ENCODE data around the gene WFDC8. TPM values are rescaled to one million over a fixed set of nuclear protein-coding genes. Genes with fewer than 3 reads are reported as not detected.

Gene WFDC8
- total and polyA plus RNA-seq, 3 donors from 2014 or later, result not detected

DNA sequence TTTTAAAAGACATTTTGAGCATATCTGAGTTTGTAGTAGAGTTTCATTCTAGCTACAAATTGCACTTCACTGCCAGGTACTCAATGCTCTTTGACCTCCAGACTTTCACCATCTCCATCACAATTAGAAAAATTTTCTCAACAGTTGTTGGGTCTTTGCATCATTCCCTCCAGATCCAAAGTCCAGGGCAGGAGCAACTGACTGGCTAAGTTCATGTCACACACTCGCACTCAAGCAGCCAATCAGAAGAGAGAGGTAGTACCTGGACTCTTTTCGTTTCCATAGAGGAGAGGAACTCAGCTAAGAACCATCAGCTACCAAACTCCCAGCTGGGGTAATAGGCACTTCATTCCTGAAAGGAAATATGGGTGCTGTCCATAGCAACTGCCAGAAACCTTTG, 72.7 kb downstream of the WFDC8 start:
- 93 to 99% methylated on average over 2 of the region's 2 CpGs for WGBS, 2 donors
- TF ChIP-seq POLR2A (IDR thresholded peaks at IDR 0.05), result no peak
- no peak for TF ChIP-seq CTCF (IDR thresholded peaks at IDR 0.05)

DNA sequence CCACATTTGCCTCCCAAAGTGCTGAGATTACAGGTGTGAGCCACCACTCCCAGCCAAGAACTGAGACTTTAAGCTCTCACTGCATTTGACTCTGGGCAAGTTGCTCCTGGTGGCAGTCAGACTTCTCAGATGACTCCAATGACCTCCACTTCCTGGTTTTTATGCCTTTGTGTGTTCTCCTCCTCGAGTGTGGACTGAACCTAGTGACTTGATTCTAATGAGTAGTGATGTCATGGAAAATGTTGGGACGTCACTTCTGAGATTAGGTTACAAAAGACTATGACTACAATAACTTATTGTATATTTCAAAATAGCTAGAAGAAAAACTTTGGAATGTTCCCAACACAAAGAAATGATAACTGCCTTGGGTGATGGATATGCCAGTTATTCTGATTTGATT, 75.7 kb downstream of the WFDC8 start:
- no peak overlapping the region for H3K27ac ChIP-seq
- WGBS, 2 donors, result 57 to 63% methylated on average over 2 of the region's 2 CpGs
- no peaks in the 10 kb centered on the region for H3K36me3 ChIP-seq (ENCODE audit: low read depth, missing control alignments)
- H3K9me3 ChIP-seq, result no peaks in the 10 kb centered on the region
- TF ChIP-seq POLR2A (IDR thresholded peaks at IDR 0.05) (no peak), CTCF (IDR thresholded peaks at IDR 0.05) (no peak)
- peaks cover 5% of the 10 kb centered on the region for H3K4me1 ChIP-seq
- intact Hi-C loops (cut with DNase I; ENCODE audit: low total_unique reads), result no loop called here
- no peak overlapping the region for H3K4me3 ChIP-seq
- DNase-seq, result no peak
- H3K27me3 ChIP-seq, result no peaks in the 10 kb centered on the region

More for the DNA sequence above, 72.7 kb downstream of the WFDC8 start:
- H3K4me1 ChIP-seq, result peaks cover 5% of the 10 kb centered on the region
- no peaks in the 10 kb centered on the region for H3K27me3 ChIP-seq
- no peak overlapping the region for H3K27ac ChIP-seq
- no peaks in the 10 kb centered on the region for H3K9me3 ChIP-seq
- intact Hi-C loops (cut with DNase I; ENCODE audit: low total_unique reads), result no loop called here
- DNase-seq, result no peak
- H3K4me3 ChIP-seq, result no peak overlapping the region
- no peaks in the 10 kb centered on the region for H3K36me3 ChIP-seq (ENCODE audit: low read depth, missing control alignments)

- Histone ChIP-seq H3K9me3 (no peaks in the 10 kb centered on the region), H3K27me3 (no peaks in the 10 kb centered on the region), H3K4me1 (peaks cover 5% of the 10 kb centered on the region), H3K4me3 (no peak overlapping the region), H3K27ac (no peak overlapping the region), H3K36me3 (ENCODE audit: low read depth, missing control alignments) (no peaks in the 10 kb centered on the region)
- no peak for DNase-seq
- intact Hi-C loops (cut with DNase I; ENCODE audit: low total_unique reads), result no loop called here
- 22 to 23% methylated on average over 1 of the region's 1 CpG for WGBS, 2 donors
- TF ChIP-seq CTCF (IDR thresholded peaks at IDR 0.05), result no peak
- TF ChIP-seq POLR2A (IDR thresholded peaks at IDR 0.05), result no peak
Measured at GRCh38 chr20:45502561-45502960, 76.5 kb downstream of the WFDC8 start.

Small RNAs within 50 kb of the gene (small RNA-seq; reads per million reads assigned to genes)
- gene AL031663.1 (0 reads per million in 2 donors), gene HSPD1P21 (0 reads per million in 2 donors), gene RNA5SP485 (0 reads per million in 2 donors)

Other genes starting within 250 kb of the WFDC8 start
- 100 to 1,000 TPM; 191 to 234 TPM for gene SDC4, start 230.9 kb downstream of the WFDC8 start, total RNA-seq
- 124 TPM for gene SDC4, start 230.9 kb downstream of the WFDC8 start, polyA plus RNA-seq (ENCODE audit: insufficient read depth, low read depth, low replicate concordance)
- gene SYS1, start 216.1 kb downstream of the WFDC8 start, total RNA-seq, result 10 to 100 TPM; 33.1 to 34.6 TPM
- 20.0 TPM for gene SYS1, start 216.1 kb downstream of the WFDC8 start, polyA plus RNA-seq (ENCODE audit: insufficient read depth, low read depth, low replicate concordance)
- gene TP53TG5, start 201.0 kb downstream of the WFDC8 start, total RNA-seq, result 10 to 100 TPM in 1 of 2 donors, 1 to 10 TPM in 1; 6.4 to 12.3 TPM
- gene TP53TG5, start 201.0 kb downstream of the WFDC8 start, polyA plus RNA-seq (ENCODE audit: insufficient read depth, low read depth, low replicate concordance), result 28.2 TPM
- gene DBNDD2, start 171.0 kb downstream of the WFDC8 start, total RNA-seq, result 10 to 100 TPM in 1 of 2 donors, 1 to 10 TPM in 1; 7.9 to 10.0 TPM
- 39.3 TPM for gene DBNDD2, start 171.0 kb downstream of the WFDC8 start, polyA plus RNA-seq (ENCODE audit: insufficient read depth, low read depth, low replicate concordance)
- gene PIGT, start 163.1 kb downstream of the WFDC8 start, total RNA-seq, result 100 to 1,000 TPM; 115 to 140 TPM
- gene PIGT, start 163.1 kb downstream of the WFDC8 start, polyA plus RNA-seq (ENCODE audit: insufficient read depth, low read depth, low replicate concordance), result 137 TPM
- 10 to 100 TPM in 1 of 2 donors, 1 to 10 TPM in 1; 6.1 to 32.0 TPM for gene WFDC2, start 109.5 kb downstream of the WFDC8 start, total RNA-seq
- gene WFDC2, start 109.5 kb downstream of the WFDC8 start, polyA plus RNA-seq (ENCODE audit: insufficient read depth, low read depth, low replicate concordance), result 37.6 TPM
- not detected for gene SPINT3, start 63.7 kb downstream of the WFDC8 start, total RNA-seq
- not detected for gene SPINT3, start 63.7 kb downstream of the WFDC8 start, polyA plus RNA-seq (ENCODE audit: insufficient read depth, low read depth, low replicate concordance)
- 10 to 100 TPM; 75.6 to 83.3 TPM for gene WFDC6, start 39.8 kb downstream of the WFDC8 start, total RNA-seq
- gene WFDC6, start 39.8 kb downstream of the WFDC8 start, polyA plus RNA-seq (ENCODE audit: insufficient read depth, low read depth, low replicate concordance), result 24.9 TPM
- gene EPPIN, start 31.9 kb downstream of the WFDC8 start, total RNA-seq, result 100 to 1,000 TPM; 185 to 222 TPM
- gene EPPIN, start 31.9 kb downstream of the WFDC8 start, polyA plus RNA-seq (ENCODE audit: insufficient read depth, low read depth, low replicate concordance), result 251 TPM
- gene WFDC10A, start 50.5 kb upstream of the WFDC8 start, total RNA-seq, result not detected
- gene WFDC10A, start 50.5 kb upstream of the WFDC8 start, polyA plus RNA-seq (ENCODE audit: insufficient read depth, low read depth, low replicate concordance), result not detected
- gene WFDC9, start 52.0 kb upstream of the WFDC8 start, total RNA-seq, result not detected
- gene WFDC9, start 52.0 kb upstream of the WFDC8 start, polyA plus RNA-seq (ENCODE audit: insufficient read depth, low read depth, low replicate concordance), result not detected
- not detected for gene WFDC11, start 91.0 kb upstream of the WFDC8 start, total RNA-seq
- 1.7 TPM for gene WFDC11, start 91.0 kb upstream of the WFDC8 start, polyA plus RNA-seq (ENCODE audit: insufficient read depth, low read depth, low replicate concordance)
- not detected for gene WFDC13, start 122.8 kb upstream of the WFDC8 start, total RNA-seq
- gene WFDC13, start 122.8 kb upstream of the WFDC8 start, polyA plus RNA-seq (ENCODE audit: insufficient read depth, low read depth, low replicate concordance), result not detected
- 1 to 10 TPM; 1.0 to 1.2 TPM for gene WFDC10B, start 125.7 kb upstream of the WFDC8 start, total RNA-seq
- gene WFDC10B, start 125.7 kb upstream of the WFDC8 start, polyA plus RNA-seq (ENCODE audit: insufficient read depth, low read depth, low replicate concordance), result 4.3 TPM
- gene SPINT4, start 143.1 kb upstream of the WFDC8 start, total RNA-seq, result not detected
- gene SPINT4, start 143.1 kb upstream of the WFDC8 start, polyA plus RNA-seq (ENCODE audit: insufficient read depth, low read depth, low replicate concordance), result not detected
- 10 to 100 TPM; 37.5 to 56.2 TPM for gene WFDC3, start 212.6 kb upstream of the WFDC8 start, total RNA-seq
- 99.2 TPM for gene WFDC3, start 212.6 kb upstream of the WFDC8 start, polyA plus RNA-seq (ENCODE audit: insufficient read depth, low read depth, low replicate concordance)
- gene DNTTIP1, start 212.7 kb upstream of the WFDC8 start, total RNA-seq, result 10 to 100 TPM; 38.6 to 49.9 TPM
- gene DNTTIP1, start 212.7 kb upstream of the WFDC8 start, polyA plus RNA-seq (ENCODE audit: insufficient read depth, low read depth, low replicate concordance), result 67.2 TPM
- 10 to 100 TPM; 21.4 to 22.0 TPM for gene UBE2C, start 233.4 kb upstream of the WFDC8 start, total RNA-seq
- 36.7 TPM for gene UBE2C, start 233.4 kb upstream of the WFDC8 start, polyA plus RNA-seq (ENCODE audit: insufficient read depth, low read depth, low replicate concordance)
- gene TNNC2, start 248.0 kb upstream of the WFDC8 start, total RNA-seq, result 1 to 10 TPM; 4.6 to 6.5 TPM
- 12.1 TPM for gene TNNC2, start 248.0 kb upstream of the WFDC8 start, polyA plus RNA-seq (ENCODE audit: insufficient read depth, low read depth, low replicate concordance)

Data from testis (tissue), 3 donors.